ENCODE data around the gene ZC2HC1C. TPM values are rescaled to one million over a fixed set of nuclear protein-coding genes. Genes with fewer than 3 reads are reported as not detected.
"Not testable (repeated sequence)": the region's sequence is repeated elsewhere in the genome, so short reads cannot be mapped to it uniquely, and the experiment has no call there.

ZC2HC1C gene
- total and polyA plus RNA-seq, 2 donors (not counting 1 experiment from before 2014, with no cell fraction given): 0.21 to 0.59 TPM

DNA sequence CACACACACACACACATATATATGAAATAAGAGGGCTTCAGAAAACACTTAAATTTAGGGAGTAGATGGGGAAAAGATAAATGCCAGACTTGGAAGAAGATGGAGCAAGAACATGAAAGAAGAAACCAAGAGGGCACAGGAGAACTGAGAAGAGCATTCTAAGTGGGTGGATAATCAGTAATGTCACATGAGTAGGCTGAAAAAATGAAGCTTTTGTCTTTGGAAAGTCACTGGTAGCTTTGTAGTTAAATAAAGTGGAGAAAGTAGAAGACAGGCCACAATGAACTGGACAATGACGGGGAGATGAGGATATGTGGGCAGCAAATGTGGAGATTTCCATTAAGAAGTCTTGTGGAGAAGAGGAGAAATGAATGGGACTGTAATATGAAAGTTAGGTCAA lies 2.2 kb upstream of the ZC2HC1C start:
- POLR2A ChIA-PET: no interaction called here
- no peaks in the 10 kb centered on the region for H3K36me3 ChIP-seq (replicated peaks in 1 of 2; ENCODE audit: control extremely low read depth in 1 of 2, control insufficient read depth in 1 of 2, extremely low read depth in 1 of 2, insufficient read depth in 2 of 2, low read length in 1 of 2)
- H3K4me1 ChIP-seq (ENCODE audit: control insufficient read depth in 2 of 2, insufficient read depth in 2 of 2, low read length in 2 of 2): peaks cover 15 to 28% of the 10 kb centered on the region in 2 donors
- Mint-ChIP-seq H3K27me3 (no peaks in the 10 kb centered on the region), H3K4me3 (no peak overlapping the region), H3K27ac (no peak overlapping the region), H3K9me3 (ENCODE audit: insufficient read depth) (no peaks in the 10 kb centered on the region), H3K4me1 (peaks cover 24% of the 10 kb centered on the region)
- H3K27me3 ChIP-seq (replicated peaks in 1 of 4; ENCODE audit: control extremely low read depth in 1 of 4, control insufficient read depth in 3 of 4, insufficient read depth in 4 of 4, low read length in 3 of 4): no peaks in the 10 kb centered on the region
- H3K27ac ChIP-seq (ENCODE audit: low read length in 2 of 2): no peak overlapping the region
- intact Hi-C loops (cut with micrococcal nuclease): loop anchor here (10.0 kb wide), 2 partner anchors 58 to 452 kb away; partner anchors contain the start of genes LTBP2 and NEK9
- peaks cover 5% of the 10 kb centered on the region for H3K79me2 ChIP-seq (ENCODE audit: control insufficient read depth, insufficient read depth, low read length)
- H4K20me1 ChIP-seq (ENCODE audit: control insufficient read depth, insufficient read depth, low read length, poor library complexity, severe bottlenecking): no peaks in the 10 kb centered on the region
- no peak overlapping the region for H3K4me2 ChIP-seq (replicated peaks; ENCODE audit: low read depth, low read length, poor library complexity, severe bottlenecking)
- no peak overlapping the region for H2AFZ ChIP-seq (ENCODE audit: insufficient read depth, low read depth, low read length, poor library complexity, severe bottlenecking)
- CTCF ChIA-PET: interaction anchor here (1.1 to 2.3 kb wide), 2 partner anchors 18 to 22 kb away, joined by 3 to 9 read pairs; no protein-coding TSS in a partner anchor
- DNase-seq (no peak), ATAC-seq (ENCODE audit: low read depth) (no peak)
- no peak for TF ChIP-seq CTCF (IDR thresholded peaks at IDR 0.05)
- TF ChIP-seq EZH2 (IDR thresholded peaks at IDR 0.05; ENCODE audit: borderline replicate concordance, insufficient read depth, low read depth, low read length, poor library complexity, severe bottlenecking): no peak
- H3K4me3 ChIP-seq (ENCODE audit: control extremely low read depth in 1 of 5, extremely low read depth in 1 of 5, insufficient read depth in 1 of 5, low read depth in 2 of 5, low read length in 4 of 5): no peak overlapping the region
- no peaks in the 10 kb centered on the region for H3K9me3 ChIP-seq (ENCODE audit: control extremely low read depth in 1 of 3, control insufficient read depth in 2 of 3, insufficient read depth in 1 of 3, low read length in 2 of 3)
- 100% methylated on average over 1 of the region's 1 CpG for WGBS (ENCODE audit: insufficient coverage)
- no peak overlapping the region for H3K9ac ChIP-seq (ENCODE audit: low read length)

DNA sequence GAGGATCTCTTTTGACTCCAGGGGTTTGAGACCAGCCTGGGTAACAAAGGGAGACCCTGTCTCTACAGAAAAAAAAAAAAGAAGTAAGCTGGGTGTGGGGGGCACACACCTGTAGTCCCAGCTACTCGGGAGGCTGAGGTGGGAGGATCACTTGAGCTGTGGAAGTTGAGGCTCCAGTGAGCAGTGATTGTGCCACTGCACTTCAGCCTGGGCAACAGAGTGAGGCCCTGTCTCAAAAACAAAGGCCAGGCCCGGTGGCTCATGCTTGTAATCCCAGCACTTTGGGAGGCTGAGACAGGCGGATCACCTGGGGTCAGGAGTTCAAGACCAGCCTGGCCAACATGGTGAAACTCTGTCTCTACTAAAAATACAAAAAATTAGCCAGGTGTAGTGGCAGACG lies 1.7 kb upstream of the ZC2HC1C start:
- H2AFZ ChIP-seq (ENCODE audit: insufficient read depth, low read depth, low read length, poor library complexity, severe bottlenecking); H3K79me2 ChIP-seq (ENCODE audit: control insufficient read depth, insufficient read depth, low read length); H3K4me3 ChIP-seq (ENCODE audit: control extremely low read depth in 1 of 5, extremely low read depth in 1 of 5, insufficient read depth in 1 of 5, low read depth in 2 of 5, low read length in 4 of 5); POLR2A ChIA-PET; H3K27me3 Mint-ChIP-seq; H3K9me3 ChIP-seq (ENCODE audit: control extremely low read depth in 1 of 3, control insufficient read depth in 2 of 3, insufficient read depth in 1 of 3, low read length in 2 of 3); H3K27ac Mint-ChIP-seq; DNase-seq; ATAC-seq (ENCODE audit: low read depth); H3K4me2 ChIP-seq (replicated peaks; ENCODE audit: low read depth, low read length, poor library complexity, severe bottlenecking); H3K9ac ChIP-seq (ENCODE audit: low read length); H4K20me1 ChIP-seq (ENCODE audit: control insufficient read depth, insufficient read depth, low read length, poor library complexity, severe bottlenecking); H3K36me3 ChIP-seq (replicated peaks in 1 of 2; ENCODE audit: control extremely low read depth in 1 of 2, control insufficient read depth in 1 of 2, extremely low read depth in 1 of 2, insufficient read depth in 2 of 2, low read length in 1 of 2); H3K27me3 ChIP-seq (replicated peaks in 1 of 4; ENCODE audit: control extremely low read depth in 1 of 4, control insufficient read depth in 3 of 4, insufficient read depth in 4 of 4, low read length in 3 of 4); H3K9me3 Mint-ChIP-seq (ENCODE audit: insufficient read depth); H3K27ac ChIP-seq (ENCODE audit: low read length in 2 of 2); H3K4me3 Mint-ChIP-seq: not testable (repeated sequence)
- CTCF ChIA-PET: interaction anchor here (2.3 kb wide), 1 partner anchor 21 kb away, joined by 9 read pairs; no protein-coding TSS in a partner anchor
- H3K4me1 Mint-ChIP-seq: peaks cover 22% of the 10 kb centered on the region
- intact Hi-C loops (cut with micrococcal nuclease): loop anchor here (10.0 kb wide), 2 partner anchors 57 to 453 kb away; partner anchors contain the start of genes LTBP2 and NEK9
- 92% methylated on average over 2 of the region's 4 CpGs for WGBS (ENCODE audit: insufficient coverage)
- H3K4me1 ChIP-seq (ENCODE audit: control insufficient read depth in 2 of 2, insufficient read depth in 2 of 2, low read length in 2 of 2): peaks cover 15 to 28% of the 10 kb centered on the region in 2 donors
